Naive thymus-derived CD8-positive, alpha-beta T cell (primary cell): Measurements from ENCODE around the gene C2orf74. TPM values are rescaled to one million over a fixed set of nuclear protein-coding genes. Genes with fewer than 3 reads are reported as not detected.
"Not testable (repeated sequence)": the region's sequence is repeated elsewhere in the genome, so short reads cannot be mapped to it uniquely, and the experiment has no call there.

Experiments
- ATAC-seq, 2 donors: fragments of 150-1000 bp; cut with Tn5 transposase in 1 of 2; sonication (Bioruptor Pico), chemical (Tn5 transposase) in 1 of 2; 1 replicate in 1 of 2; 2 replicates in 1 of 2; pipeline ENCODE4 v1.10.0; 2021; ENCODE audit warnings: mild to moderate bottlenecking in 2 of 2, moderate library complexity in 2 of 2
- POLR2A ChIA-PET: fragments of 350-600 bp; sonication (Branson Sonifier 250); formaldehyde crosslinking; loops from one replicate; lab custom pipeline; 2021; ENCODE audit warnings: antibody characterized with exemption; lab: Charles Lee
- DNase-seq, 10 donors: peaks; one replicate each; pipeline versions ENCODE4 v3.0.0 to v3.0.0-alpha.2; 2020 to 2022
- H3K27ac Mint-ChIP-seq, 10 donors: one replicate each; pipeline ENCODE4 v1.8.0; 2020 to 2022; ENCODE audit warnings: mild to moderate bottlenecking in 10 of 10, mixed read lengths in 10 of 10, moderate library complexity in 4 of 10, inconsistent platforms in 1 of 10
- H3K27me3 Mint-ChIP-seq, 5 donors: one replicate each; pipeline ENCODE4 v1.8.0; 2021 to 2022; ENCODE audit warnings: mixed read lengths in 5 of 5
- H3K36me3 Mint-ChIP-seq, 3 donors: one replicate each; pipeline ENCODE4 v1.8.0; 2020 to 2022; ENCODE audit warnings: mixed read lengths in 3 of 3, mild to moderate bottlenecking in 2 of 3, inconsistent platforms in 1 of 3
- H3K4me1 Mint-ChIP-seq, 4 donors: one replicate each; pipeline ENCODE4 v1.8.0; 2021 to 2022; ENCODE audit warnings: mixed read lengths in 4 of 4
- H3K4me3 Mint-ChIP-seq, 10 donors: one replicate each; pipeline ENCODE4 v1.8.0; 2020 to 2022; ENCODE audit warnings: mild to moderate bottlenecking in 10 of 10, mixed read lengths in 10 of 10, moderate library complexity in 6 of 10, inconsistent platforms in 1 of 10
- H3K9me3 Mint-ChIP-seq, 9 donors: one replicate each; pipeline ENCODE4 v1.8.0; 2020 to 2022; ENCODE audit warnings: mixed read lengths in 9 of 9, mild to moderate bottlenecking in 3 of 9, inconsistent platforms in 1 of 9, moderate library complexity in 1 of 9
- polyA plus RNA-seq, 3 donors: library from polyadenylated mRNA; unstranded; fragments of 300-500 nt; fragmentation: Illumina TruSeq; gene quantifications; one replicate each; pipeline ENCODE4 v1.2.3, GENCODE V29; 2021
- total RNA-seq, 8 experiments: library from RNA in 2 of 8; stranded (reverse) in 2 of 8; gene quantifications; one replicate each; pipeline ENCODE4 v1.2.3 and lab custom pipeline; 2021 to 2026

Gene C2orf74
- total and polyA plus RNA-seq, 5 experiments from 2014 or later = 21.3 to 62.1 (median 45.5) TPM

DNA sequence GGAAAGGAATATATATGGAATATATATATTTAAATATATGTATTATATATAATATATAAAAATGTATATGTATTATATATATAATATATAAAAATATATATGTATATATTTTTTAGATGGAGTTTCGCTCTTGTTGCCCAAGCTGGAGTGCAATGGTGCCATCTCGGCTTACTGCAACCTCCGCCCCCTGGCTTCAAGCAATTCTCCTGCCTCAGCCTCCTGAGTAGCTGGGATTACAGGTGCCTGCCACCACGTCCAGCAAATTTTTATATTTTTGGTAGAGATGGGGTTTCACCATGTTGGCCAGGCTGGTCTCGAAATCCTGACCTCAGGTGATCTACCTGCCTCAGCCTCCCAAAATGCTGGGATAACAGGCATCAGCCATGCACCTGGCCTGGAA, 13.9 kb upstream of the C2orf74 start:
- H3K9me3 Mint-ChIP-seq, ATAC-seq: not testable (repeated sequence)

DNA sequence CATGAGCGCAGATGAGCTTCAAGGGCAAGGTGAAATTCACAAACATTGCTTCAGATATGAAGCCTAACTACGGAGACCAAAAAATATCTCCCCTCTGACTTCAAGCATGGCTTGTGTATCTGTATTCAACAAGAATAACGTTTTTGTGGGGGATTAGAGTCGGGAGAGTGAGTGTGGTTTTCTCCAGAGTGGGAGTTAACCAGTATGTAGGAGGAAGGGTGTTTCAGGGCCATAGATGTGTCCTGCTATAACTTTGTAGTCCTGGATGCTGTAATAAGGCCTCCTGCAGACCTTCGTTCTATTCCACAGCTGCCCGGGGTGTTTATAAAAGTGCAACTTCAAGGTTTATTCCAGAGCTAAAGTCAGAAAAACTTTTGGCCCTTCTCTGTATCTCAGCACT, 12.9 kb upstream of the C2orf74 start:
- Mint-ChIP-seq H3K27ac (no peak overlapping the region), H3K36me3 (peaks cover 0 to 36% (median 16%) of the 10 kb centered on the region in 3 donors), H3K4me3 (no peak overlapping the region), H3K9me3 (no peaks in the 10 kb centered on the region), H3K4me1 (peaks cover 8 to 37% (median 12%) of the 10 kb centered on the region in 4 donors), H3K27me3 (no peaks in the 10 kb centered on the region)
- ATAC-seq (no peak), DNase-seq (no peak)
- POLR2A ChIA-PET = no interaction called here

More for the DNA sequence above, 13.9 kb upstream of the C2orf74 start:
- Mint-ChIP-seq H3K4me1 (peaks cover 8 to 37% (median 12%) of the 10 kb centered on the region in 4 donors), H3K36me3 (peaks cover 0 to 36% (median 16%) of the 10 kb centered on the region in 3 donors), H3K4me3 (peak overlapping the region in 1 of 10 donors; percentile 4)
- POLR2A ChIA-PET = interaction anchor here (0.6 kb wide), 1 partner anchor 44 kb away, joined by 3 read pairs; no protein-coding TSS in a partner anchor
- not testable (repeated sequence) for DNase-seq, H3K27me3 Mint-ChIP-seq, H3K27ac Mint-ChIP-seq

DNA sequence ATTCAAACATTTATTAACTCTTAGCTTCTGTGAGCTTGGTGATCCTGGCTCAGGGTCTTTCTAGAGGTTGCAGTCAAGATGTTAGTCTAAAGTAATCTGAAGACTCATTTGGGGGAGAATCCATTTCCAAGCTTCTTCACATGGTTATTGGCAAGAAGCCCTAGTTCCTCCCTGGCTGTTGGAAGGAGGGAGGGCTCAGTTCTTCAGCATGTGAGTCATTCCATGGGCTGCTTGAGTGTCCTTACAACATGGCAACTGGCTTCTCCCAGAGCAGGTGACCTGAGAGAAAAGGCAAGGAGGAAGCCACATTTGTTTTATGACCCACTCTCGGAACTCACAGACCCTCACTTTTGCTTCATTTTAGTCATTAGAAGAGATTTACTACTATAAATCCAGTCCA, 10.6 kb upstream of the C2orf74 start:
- Mint-ChIP-seq H3K36me3 (peaks cover 0 to 34% (median 16%) of the 10 kb centered on the region in 3 donors), H3K9me3 (no peaks in the 10 kb centered on the region), H3K27ac (no peak overlapping the region), H3K4me3 (no peak overlapping the region), H3K4me1 (peaks cover 3 to 25% (median 7%) of the 10 kb centered on the region in 4 donors), H3K27me3 (no peaks in the 10 kb centered on the region)
- POLR2A ChIA-PET = no interaction called here
- ATAC-seq = no peak
- DNase-seq = no peak

DNA sequence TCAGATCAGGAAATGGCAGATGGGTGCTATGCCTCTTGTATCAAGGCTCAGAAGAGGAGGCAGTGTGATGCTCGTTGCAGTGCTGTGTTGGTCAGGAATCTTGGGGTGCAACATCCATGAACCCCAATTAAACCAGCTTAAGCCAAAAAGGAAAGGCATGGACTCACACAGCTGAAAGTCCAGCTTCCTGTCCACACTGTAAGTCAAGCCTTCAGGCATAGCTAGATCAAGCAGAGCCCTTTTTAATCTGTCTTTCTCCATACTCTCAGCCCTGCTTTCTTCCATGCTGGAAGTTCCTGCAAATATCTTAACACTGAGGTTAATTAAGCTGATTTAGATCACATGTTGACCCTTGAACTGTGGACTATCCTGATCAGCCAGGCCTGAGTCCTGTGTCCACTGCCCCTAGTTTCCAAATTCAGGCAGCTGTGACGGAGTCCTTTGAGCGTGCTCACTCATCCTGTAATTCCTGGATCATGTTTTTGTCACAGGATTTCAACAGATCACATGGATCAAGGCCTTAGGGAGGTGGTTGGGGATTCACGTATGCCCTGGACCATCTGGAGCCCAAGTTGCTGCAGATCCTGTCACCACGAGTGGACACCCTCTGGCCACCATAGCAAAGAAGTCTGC, 4.5 kb upstream of the C2orf74 start:
- DNase-seq = no peak
- H3K27ac Mint-ChIP-seq = no peak overlapping the region
- peaks cover 9 to 42% (median 31%) of the 10 kb centered on the region in 3 donors for H3K36me3 Mint-ChIP-seq
- no peak overlapping the region for H3K4me3 Mint-ChIP-seq
- no peak for ATAC-seq
- POLR2A ChIA-PET = no interaction called here
- H3K9me3 Mint-ChIP-seq = peaks cover 0 to 9% (median 5%) of the 10 kb centered on the region in 9 donors
- H3K4me1 Mint-ChIP-seq = peaks cover 6 to 22% (median 14%) of the 10 kb centered on the region in 4 donors
- no peaks in the 10 kb centered on the region for H3K27me3 Mint-ChIP-seq

DNA sequence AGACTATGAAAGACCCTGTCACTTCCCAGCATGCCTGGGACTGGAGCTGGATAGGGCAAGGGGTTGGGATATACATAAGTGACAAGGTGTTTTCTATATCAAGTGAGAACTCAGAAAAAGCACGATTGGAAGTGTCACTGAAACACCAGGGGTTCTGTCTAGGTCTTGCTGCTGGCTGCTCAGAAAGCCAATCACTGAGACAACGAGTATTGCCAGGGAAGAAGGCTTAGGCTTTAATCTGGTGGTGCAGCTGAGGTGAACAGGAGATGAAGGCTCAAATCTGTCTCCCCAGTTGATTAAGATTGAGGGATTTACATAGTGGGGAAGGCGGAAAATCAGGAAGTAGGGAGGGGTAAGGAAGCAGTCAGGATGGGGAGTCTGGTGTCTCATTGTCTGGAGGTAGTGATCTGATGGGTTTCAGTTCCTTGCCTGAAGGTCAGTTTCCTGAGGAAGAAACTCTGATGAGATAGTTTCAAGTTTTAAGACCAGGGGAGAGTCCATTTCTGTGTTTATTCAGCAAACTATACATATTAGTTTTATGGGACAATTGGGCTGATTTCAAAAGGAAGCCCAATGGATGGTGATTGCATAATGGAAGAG, 3.5 kb upstream of the C2orf74 start:
- Mint-ChIP-seq H3K36me3 (peaks cover 14 to 51% (median 37%) of the 10 kb centered on the region in 3 donors), H3K9me3 (peaks cover 0 to 9% (median 5%) of the 10 kb centered on the region in 9 donors), H3K4me3 (no peak overlapping the region), H3K27ac (peak overlapping the region in 3 of 10 donors; percentile 9 to 55 (median 54)), H3K27me3 (no peaks in the 10 kb centered on the region), H3K4me1 (peaks cover 6 to 24% (median 14%) of the 10 kb centered on the region in 4 donors)
- no peak for DNase-seq
- POLR2A ChIA-PET = no interaction called here
- ATAC-seq = no peak

DNA sequence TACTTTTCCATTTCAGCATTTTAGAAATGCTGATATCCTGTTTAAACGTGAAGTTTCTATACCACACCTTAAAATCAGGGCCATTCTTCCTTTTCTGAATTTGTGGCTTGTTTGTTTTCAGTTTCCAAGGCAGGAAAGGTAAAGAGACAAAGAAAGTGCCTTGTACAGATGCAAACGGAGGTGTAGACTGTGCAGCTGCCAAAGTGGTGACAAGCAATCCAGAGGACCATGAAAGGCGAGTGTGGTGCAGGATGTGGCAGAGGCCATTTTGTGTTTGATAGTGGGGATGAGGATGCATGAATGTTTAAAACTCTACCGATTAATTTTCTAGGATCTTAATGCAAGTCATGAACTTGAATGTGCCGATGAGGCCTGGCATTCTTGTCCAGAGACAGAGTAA, 733 bp downstream of the C2orf74 start:
- POLR2A ChIA-PET = interaction anchor here (2.2 kb wide), 1 partner anchor 15 kb away, joined by 7 read pairs; no protein-coding TSS in a partner anchor

DNA sequence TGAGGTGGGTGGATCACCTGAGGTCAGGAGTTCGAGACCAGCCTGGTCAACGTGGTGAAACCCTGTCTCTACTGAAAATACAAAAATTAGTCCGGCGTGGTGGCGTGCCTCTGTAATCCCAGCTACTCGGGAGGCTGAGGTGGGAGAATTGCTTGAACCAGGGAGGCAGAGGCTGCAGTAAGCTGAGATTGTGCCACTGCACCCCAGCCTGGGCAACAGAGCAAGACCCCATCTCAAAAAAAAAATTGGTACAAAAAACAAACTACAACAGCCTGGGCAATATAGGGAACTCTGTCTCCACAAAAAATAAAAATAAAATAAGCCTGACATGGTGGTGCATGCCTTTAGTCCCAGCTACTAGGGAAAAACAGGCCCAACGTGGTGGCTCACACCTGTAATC, 3.1 kb downstream of the C2orf74 start:
- DNase-seq, POLR2A ChIA-PET, ATAC-seq, H3K27me3 Mint-ChIP-seq, H3K9me3 Mint-ChIP-seq, H3K4me3 Mint-ChIP-seq: not testable (repeated sequence)
- Mint-ChIP-seq H3K27ac (peak overlapping the region in 1 of 10 donors; percentile 18), H3K4me1 (peaks cover 0 to 16% (median 7%) of the 10 kb centered on the region in 4 donors), H3K36me3 (peaks cover 16 to 66% (median 33%) of the 10 kb centered on the region in 3 donors)

More for the DNA sequence above, 733 bp downstream of the C2orf74 start:
- Mint-ChIP-seq H3K4me1 (peaks cover 6 to 20% (median 13%) of the 10 kb centered on the region in 4 donors), H3K4me3 (no peak overlapping the region), H3K27ac (peak overlapping the region in 4 of 10 donors; percentile 16 to 63 (median 28)), H3K27me3 (no peaks in the 10 kb centered on the region), H3K9me3 (peaks cover 0 to 9% (median 5%) of the 10 kb centered on the region in 9 donors), H3K36me3 (peaks cover 26 to 79% (median 49%) of the 10 kb centered on the region in 3 donors)
- DNase-seq = no peak
- no peak for ATAC-seq

DNA sequence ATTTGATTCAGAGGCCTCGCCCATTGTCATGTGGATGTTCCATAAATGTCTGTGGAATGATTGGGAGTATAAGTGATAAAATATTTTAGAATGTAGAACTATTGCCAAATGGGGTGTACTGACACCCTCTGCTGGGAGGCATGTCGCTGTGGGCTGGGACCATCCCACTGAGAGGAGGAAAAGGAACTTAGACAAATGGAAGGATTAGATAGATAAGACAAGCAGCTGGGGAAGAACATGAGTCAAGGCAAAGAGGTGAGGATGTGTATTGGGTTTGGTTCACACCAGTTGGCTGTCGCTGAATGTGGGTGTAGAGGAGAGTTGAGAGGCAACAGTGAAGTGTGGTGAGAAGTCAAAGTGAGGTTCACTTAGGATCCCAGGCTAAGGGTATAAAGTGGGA, 4.0 kb downstream of the C2orf74 start:
- DNase-seq = no peak
- H3K4me3 Mint-ChIP-seq = no peak overlapping the region
- H3K9me3 Mint-ChIP-seq = no peaks in the 10 kb centered on the region
- no peak overlapping the region for H3K27ac Mint-ChIP-seq
- POLR2A ChIA-PET = no interaction called here
- peaks cover 16 to 57% (median 30%) of the 10 kb centered on the region in 3 donors for H3K36me3 Mint-ChIP-seq
- peaks cover 0 to 13% (median 5%) of the 10 kb centered on the region in 4 donors for H3K4me1 Mint-ChIP-seq
- ATAC-seq = no peak
- no peaks in the 10 kb centered on the region for H3K27me3 Mint-ChIP-seq

DNA sequence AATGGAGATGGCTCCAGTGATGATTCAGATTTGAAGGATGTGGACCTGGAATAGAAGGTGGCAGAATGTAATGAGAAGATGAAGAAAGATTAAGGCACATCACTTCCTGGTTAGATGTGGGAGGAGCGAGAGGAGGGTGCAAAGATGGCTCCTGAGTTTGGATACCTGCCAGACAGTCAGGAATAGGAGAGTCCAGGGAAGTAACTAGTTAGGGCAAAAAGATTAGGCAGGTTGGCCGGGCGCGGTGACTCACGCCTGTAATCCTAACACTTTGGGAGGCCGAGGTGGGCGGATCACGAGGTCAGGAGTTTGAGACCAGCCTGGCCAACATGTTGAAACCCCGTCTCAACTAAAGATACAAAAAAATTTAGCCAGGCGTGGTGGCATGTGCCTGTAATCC, 5.6 kb downstream of the C2orf74 start:
- DNase-seq (no peak), ATAC-seq (no peak)
- Mint-ChIP-seq H3K4me1 (peaks cover 0 to 6% (median 1%) of the 10 kb centered on the region in 4 donors), H3K27ac (peak overlapping the region in 1 of 10 donors; percentile 3), H3K27me3 (no peaks in the 10 kb centered on the region), H3K4me3 (no peak overlapping the region), H3K36me3 (peaks cover 16 to 50% (median 25%) of the 10 kb centered on the region in 3 donors), H3K9me3 (no peaks in the 10 kb centered on the region)
- POLR2A ChIA-PET = interaction anchor here (2.0 kb wide), 1 partner anchor 9 kb away, joined by 6 read pairs; no protein-coding TSS in a partner anchor

DNA sequence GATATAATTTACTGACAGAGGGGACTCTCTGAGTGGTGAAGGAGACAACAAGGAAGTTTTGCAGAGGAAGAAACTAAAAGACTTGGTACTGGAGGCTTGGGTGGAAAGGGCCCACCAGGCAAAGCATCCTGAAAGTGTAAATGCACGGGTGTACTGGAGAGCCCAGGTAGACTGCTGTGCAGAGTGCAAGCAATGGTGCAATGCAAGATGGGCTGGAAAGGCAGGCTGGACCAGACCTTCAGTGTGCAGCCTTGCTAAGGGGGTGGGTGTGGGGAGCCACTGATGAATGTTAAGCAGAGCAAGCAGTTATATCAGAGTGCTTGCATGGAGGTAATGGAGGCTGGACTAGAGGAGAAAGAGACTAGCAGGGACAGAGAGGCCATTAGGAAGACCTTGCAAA, 10.7 kb downstream of the C2orf74 start:
- Mint-ChIP-seq H3K27ac (peak overlapping the region in 3 of 10 donors; percentile 58 to 61 (median 58)), H3K27me3 (no peaks in the 10 kb centered on the region), H3K4me1 (peaks cover 6 to 17% (median 11%) of the 10 kb centered on the region in 4 donors), H3K9me3 (no peaks in the 10 kb centered on the region), H3K36me3 (peaks cover 0 to 6% (median 0%) of the 10 kb centered on the region in 3 donors), H3K4me3 (no peak overlapping the region)
- ATAC-seq (no peak), DNase-seq (no peak)
- POLR2A ChIA-PET = interaction anchor here (2.8 kb wide), 1 partner anchor 27 kb away, joined by 10 read pairs; no protein-coding TSS in a partner anchor

DNA sequence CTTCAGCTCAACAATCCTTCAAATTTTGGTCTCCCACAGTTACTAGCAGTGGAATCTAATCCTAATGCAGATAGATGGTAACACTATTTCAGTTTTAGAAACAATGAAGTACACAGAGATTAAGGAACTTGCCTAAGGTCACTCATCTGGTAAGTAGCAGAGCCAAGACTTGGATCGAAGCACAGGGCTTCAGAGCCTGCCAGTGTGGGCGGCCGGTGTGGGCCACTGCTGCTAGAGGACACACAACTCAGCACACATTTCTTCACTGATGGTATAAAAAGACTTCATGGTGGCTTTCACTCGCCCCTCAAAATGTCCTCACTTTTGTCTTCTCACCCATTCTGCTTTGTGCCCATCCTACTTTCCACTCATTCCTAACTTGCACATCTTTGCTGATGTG, 11.1 kb downstream of the C2orf74 start:
- no peak for ATAC-seq
- H3K9me3 Mint-ChIP-seq = no peaks in the 10 kb centered on the region
- POLR2A ChIA-PET = interaction anchor here (2.8 kb wide), 1 partner anchor 28 kb away, joined by 10 read pairs; no protein-coding TSS in a partner anchor
- H3K4me1 Mint-ChIP-seq = peaks cover 7 to 18% (median 14%) of the 10 kb centered on the region in 4 donors
- H3K27me3 Mint-ChIP-seq = no peaks in the 10 kb centered on the region
- H3K36me3 Mint-ChIP-seq = peaks cover 0 to 5% (median 0%) of the 10 kb centered on the region in 3 donors
- peak overlapping the region in 3 of 10 donors; percentile 41 to 58 (median 58) for H3K27ac Mint-ChIP-seq
- DNase-seq = no peak
- no peak overlapping the region for H3K4me3 Mint-ChIP-seq

DNA sequence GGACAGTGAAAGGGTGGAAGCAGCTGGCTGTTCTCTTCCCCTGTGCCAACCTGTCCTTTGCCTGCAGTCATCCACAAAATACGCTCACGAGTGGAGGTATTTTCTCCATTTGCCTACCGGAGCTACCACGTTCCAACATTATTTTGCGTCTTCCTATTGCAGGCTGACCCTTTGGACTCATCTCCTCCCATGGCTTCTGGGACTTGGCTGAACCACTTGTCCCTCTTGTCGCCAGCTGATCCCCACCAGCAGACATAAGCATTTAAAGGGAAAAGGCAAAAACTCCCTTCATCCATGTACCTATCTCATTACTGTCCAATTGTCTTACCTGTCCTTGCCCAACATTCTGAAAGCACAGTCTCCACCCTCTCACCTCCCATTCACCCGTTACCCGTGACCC, 13.0 kb downstream of the C2orf74 start:
- peak overlapping the region in 5 of 10 donors; percentile 51 to 95 (median 73) for H3K4me3 Mint-ChIP-seq
- peak overlapping the region in 2 of 10 donors; percentile 35 to 65 for H3K27ac Mint-ChIP-seq
- no peak for ATAC-seq
- POLR2A ChIA-PET = interaction anchor here (2.8 kb wide), 1 partner anchor 30 kb away, joined by 10 read pairs; no protein-coding TSS in a partner anchor
- peaks cover 0 to 7% (median 0%) of the 10 kb centered on the region in 3 donors for H3K36me3 Mint-ChIP-seq
- H3K27me3 Mint-ChIP-seq = no peaks in the 10 kb centered on the region
- no peak for DNase-seq
- peaks cover 22 to 38% (median 33%) of the 10 kb centered on the region in 4 donors for H3K4me1 Mint-ChIP-seq
- H3K9me3 Mint-ChIP-seq = no peaks in the 10 kb centered on the region
